AG04449 (cell line): ENCODE results near the gene KXD1.

Source experiments
- CTCF ChIA-PET: fragments of 350-600 bp; formaldehyde crosslinking; extraction: SDS; loops from one replicate; lab custom pipeline; 2021; ENCODE audit warnings: antibody characterized with exemption; lab: Yijun Ruan, JAX
- POLR2A ChIA-PET: fragments of 400-600, 350-600 bp; formaldehyde crosslinking; extraction: SDS; loops from one replicate; lab custom pipeline; 2020; ENCODE audit warnings: antibody characterized with exemption, inconsistent platforms; lab: Yijun Ruan, JAX
- DNase-seq: peaks from one replicate; pipeline ENCODE4 v3.0.0-alpha.2; 2010; ENCODE audit warnings: low read depth, low spot score
- H3K4me3 ChIP-seq: 2 replicates; pipeline ENCODE4 v1.5.1; 2011; ENCODE audit warnings: low read depth, mild to moderate bottlenecking, control low read depth, low read length
- TF ChIP-seq, protein P1 (sequence below): IDR thresholded peaks from one replicate; pipeline ENCODE4 v1.5.1; 2011; ENCODE audit warnings: mild to moderate bottlenecking, moderate library complexity, low read length, control low read depth, inconsistent platforms; ENCODE audit not compliant: insufficient read depth; ENCODE audit errors: missing control alignments

Gene KXD1

DNA sequence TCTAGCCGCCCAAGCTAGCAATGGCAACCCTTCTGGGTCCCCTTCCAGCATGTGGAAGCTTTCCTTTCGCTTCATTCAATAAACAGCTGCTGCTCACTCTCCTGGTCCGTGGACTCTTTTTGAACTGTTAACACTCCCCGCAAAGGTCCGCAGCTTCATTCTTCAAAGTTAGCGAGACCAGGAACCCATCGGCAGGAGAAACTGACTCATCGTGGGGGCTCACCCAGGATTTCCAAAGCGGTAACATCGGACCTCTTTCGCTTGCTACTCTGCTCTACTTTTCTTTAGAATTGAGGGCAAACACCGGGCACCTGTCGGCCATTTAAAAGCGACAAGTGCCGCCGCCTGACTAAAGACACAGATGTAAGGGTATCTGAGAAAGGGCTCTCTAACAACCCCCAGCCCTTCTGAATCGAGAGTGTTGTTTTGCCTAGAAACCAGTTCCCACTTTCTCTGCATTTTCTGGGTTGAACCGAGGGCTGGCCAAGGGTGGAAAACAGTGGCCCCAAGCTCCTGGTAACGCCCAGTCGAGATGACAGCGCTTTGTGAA is 19.8 kb downstream of the KXD1 start:
- POLR2A ChIA-PET: interaction anchor here (0.6 to 1.0 kb wide), 2 partner anchors 10 to 19 kb away, joined by 3 to 4 read pairs; partner anchors contain the start of gene KXD1
- TF ChIP-seq, protein P1, sequence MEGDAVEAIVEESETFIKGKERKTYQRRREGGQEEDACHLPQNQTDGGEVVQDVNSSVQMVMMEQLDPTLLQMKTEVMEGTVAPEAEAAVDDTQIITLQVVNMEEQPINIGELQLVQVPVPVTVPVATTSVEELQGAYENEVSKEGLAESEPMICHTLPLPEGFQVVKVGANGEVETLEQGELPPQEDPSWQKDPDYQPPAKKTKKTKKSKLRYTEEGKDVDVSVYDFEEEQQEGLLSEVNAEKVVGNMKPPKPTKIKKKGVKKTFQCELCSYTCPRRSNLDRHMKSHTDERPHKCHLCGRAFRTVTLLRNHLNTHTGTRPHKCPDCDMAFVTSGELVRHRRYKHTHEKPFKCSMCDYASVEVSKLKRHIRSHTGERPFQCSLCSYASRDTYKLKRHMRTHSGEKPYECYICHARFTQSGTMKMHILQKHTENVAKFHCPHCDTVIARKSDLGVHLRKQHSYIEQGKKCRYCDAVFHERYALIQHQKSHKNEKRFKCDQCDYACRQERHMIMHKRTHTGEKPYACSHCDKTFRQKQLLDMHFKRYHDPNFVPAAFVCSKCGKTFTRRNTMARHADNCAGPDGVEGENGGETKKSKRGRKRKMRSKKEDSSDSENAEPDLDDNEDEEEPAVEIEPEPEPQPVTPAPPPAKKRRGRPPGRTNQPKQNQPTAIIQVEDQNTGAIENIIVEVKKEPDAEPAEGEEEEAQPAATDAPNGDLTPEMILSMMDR: no peak
- CTCF ChIA-PET: interaction anchor here (0.7 to 3.0 kb wide), 2 partner anchors 11 to 120 kb away, joined by 3 to 29 read pairs; partner anchors contain the start of gene REX1BD
- H3K4me3 ChIP-seq: no peak overlapping the region
- DNase-seq: no peak

DNA sequence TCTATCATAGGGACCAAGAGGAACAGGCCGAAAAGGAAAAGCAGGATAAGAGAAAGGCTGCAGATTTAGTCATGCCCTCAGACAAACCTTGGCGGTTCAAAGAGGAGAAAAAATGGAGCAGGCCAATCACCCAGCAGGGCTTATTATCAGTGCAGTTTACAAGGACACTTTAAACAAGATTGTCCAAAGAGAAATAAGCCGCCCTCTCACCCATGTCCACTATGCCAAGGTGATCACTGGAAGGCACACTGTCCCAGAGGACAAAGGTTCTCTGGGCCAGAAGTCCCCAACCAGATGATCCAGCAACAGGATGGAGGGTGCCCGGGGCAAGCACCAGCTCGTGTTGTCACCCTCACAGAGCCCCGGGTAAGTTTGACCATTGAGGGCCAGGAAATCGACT is 22.6 kb downstream of the KXD1 start:
- no peak overlapping the region for H3K4me3 ChIP-seq
- ChIA-PET POLR2A (interaction anchor here (1.3 kb wide), 1 partner anchor 8 kb away, joined by 4 read pairs; the partner anchor contains the start of gene UBA52), CTCF (interaction anchor here (1.0 to 3.7 kb wide), 4 partner anchors 9 to 268 kb away, joined by 3 to 17 read pairs (median 10); partner anchors contain the start of gene REX1BD)
- TF ChIP-seq, protein P1: no peak
- no peak for DNase-seq

DNA sequence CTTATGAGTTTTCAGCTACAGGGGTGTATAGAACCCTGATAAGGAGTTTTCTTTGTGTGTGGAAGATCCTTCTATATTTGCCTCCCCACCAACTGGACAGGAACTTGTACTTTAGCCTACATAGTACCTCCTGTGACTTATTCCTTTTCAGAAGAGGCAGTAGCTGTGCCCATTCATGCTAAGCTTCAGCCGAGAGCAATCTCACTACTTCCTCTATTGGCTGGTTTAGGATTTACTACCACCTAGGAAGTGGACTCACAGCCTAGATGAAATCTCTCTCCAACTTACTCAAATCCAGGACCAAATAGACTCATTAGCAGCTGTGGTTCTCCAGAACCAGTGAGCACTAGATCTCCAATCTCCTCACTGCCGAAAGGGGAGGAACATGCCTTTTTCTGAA is 28.6 kb downstream of the KXD1 start:
- ChIA-PET CTCF (interaction anchor here (0.7 to 15.9 kb wide), 8 partner anchors 8 to 280 kb away, joined by 3 to 286 read pairs (median 4); partner anchors contain the start of genes KXD1 and UBA52), POLR2A (interaction anchor here (0.9 kb wide), 1 partner anchor 14 kb away, joined by 3 read pairs; the partner anchor contains the start of gene UBA52)
- DNase-seq: no peak
- TF ChIP-seq, protein P1: no peak
- no peak overlapping the region for H3K4me3 ChIP-seq

DNA sequence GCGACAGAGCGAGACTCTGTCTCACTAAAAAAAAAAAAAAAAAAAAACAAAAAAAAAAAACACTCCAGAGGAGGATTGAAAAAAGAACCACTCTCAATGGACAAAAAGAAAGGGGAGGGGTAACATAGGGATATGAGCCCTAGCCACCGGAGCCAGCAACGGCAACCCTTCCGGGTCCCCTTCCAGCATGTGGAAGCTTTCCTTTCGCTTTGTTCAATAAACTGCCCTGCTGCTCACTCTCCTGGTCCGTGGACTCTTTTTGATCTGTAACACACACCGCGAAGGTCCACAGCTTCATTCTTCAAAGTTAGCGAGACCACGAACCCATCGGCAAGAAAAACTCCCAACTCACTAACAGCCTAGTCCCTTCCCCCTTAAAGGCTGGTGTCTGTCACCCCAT is 29.9 kb downstream of the KXD1 start:
- CTCF ChIA-PET: interaction anchor here (0.8 to 15.9 kb wide), 29 partner anchors 10 to 306 kb away, joined by 3 to 286 read pairs (median 4); partner anchors contain the start of genes COMP, KXD1 and UBA52
- H3K4me3 ChIP-seq: no peak overlapping the region
- POLR2A ChIA-PET: interaction anchor here (0.7 kb wide), 1 partner anchor 10 kb away, joined by 3 read pairs; no protein-coding TSS in a partner anchor
- TF ChIP-seq, protein P1: no peak
- DNase-seq: no peak

DNA sequence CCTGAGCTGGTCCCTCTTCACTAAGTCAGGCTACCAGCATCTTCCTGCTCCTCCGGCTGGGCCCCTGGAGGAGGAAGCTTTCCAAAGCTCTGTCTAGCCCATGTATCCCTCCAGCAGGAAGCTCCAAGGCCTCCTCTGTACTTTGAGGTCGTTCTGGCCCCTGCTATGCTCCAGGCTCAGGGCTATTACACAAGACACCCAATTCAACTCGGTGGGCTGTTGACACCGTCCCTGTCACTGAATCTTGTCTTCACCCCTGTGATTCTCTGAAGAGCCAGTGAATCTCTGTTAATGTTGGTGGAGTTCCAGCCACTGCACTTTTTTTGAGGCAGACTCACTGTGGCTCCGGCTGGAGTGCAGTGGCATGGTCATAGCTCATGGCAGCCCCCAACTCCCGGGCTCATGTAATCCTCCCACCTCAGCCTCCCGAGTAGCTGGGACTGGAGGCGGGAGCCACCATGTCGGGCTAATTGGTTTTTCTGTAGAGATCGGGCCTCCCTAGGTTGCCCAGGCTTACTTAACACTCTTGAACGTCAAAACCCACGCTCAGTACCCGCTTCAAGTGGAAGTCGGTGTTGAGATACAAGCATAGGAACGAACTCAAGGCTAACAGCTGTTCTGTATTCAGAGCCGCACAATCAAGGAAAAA is 30.4 kb downstream of the KXD1 start:
- TF ChIP-seq, protein P1: no peak
- POLR2A ChIA-PET: interaction anchor here (0.5 to 1.9 kb wide), 5 partner anchors 12 to 244 kb away, joined by 3 to 8 read pairs (median 5); partner anchors contain the start of genes UBA52 and UPF1
- CTCF ChIA-PET: interaction anchor here (0.7 to 15.9 kb wide), 41 partner anchors 8 to 305 kb away, joined by 3 to 286 read pairs (median 4); partner anchors contain the start of genes COMP, SSBP4, UBA52 and UPF1
- H3K4me3 ChIP-seq: peak overlapping the region; percentile 72
- DNase-seq: no peak
